GOT3 (cell line): ENCODE measurements around the gene MAPK8.
"Not testable (repeated sequence)": the region's sequence is repeated elsewhere in the genome, so short reads cannot be mapped to it uniquely, and the experiment has no call there.

Experiments
- DNase-seq: peaks from one replicate; lab custom pipeline; 2025; ENCODE audit warnings: mixed read lengths; lab: John Stamatoyannopoulos, UW

MAPK8 gene

GRCh38 chr10:48306265-48306869, at the start of gene MAPK8:
Gene MAPK8 (plus strand): TSS chr10:48306677. CDS start chr10:48401661, 94,984 bp downstream.
- peak; percentile 76 for DNase-seq

- DNase-seq, result no peak
Observed at GRCh38 chr10:48257407-48257961, 49.0 kb upstream of the MAPK8 start.

DNA sequence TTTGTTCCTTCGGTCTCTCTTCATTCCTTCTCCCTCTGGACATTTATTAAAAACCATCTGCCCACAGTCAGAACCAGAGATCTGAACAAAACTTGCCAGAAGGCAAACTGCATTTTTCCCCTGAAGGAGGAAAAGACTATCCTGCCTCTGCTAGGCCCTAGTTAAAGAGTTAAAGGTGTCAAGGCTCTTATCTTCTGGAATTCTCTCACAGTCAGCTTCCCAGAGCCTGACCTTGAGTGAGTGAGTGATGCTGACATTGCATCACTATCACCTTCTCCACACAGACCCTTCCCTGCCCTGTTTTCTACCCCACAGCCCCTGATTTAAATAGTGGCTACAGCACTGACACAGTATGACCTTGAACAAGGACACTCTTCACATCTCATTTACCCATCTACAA, 48.4 kb upstream of the MAPK8 start:
- DNase-seq, result no peak

- no peak for DNase-seq
Observed at GRCh38 chr10:48266528-48266927, 39.9 kb upstream of the MAPK8 start.

GRCh38 chr10:48271047-48271730, 35.3 kb upstream of the MAPK8 start:
- no peak for DNase-seq

GRCh38 chr10:48272682-48273081, 33.8 kb upstream of the MAPK8 start:
- DNase-seq, result no peak

- DNase-seq, result no peak
Observed at GRCh38 chr10:48273741-48274140, 32.7 kb upstream of the MAPK8 start.

- no peak for DNase-seq
Observed at GRCh38 chr10:48274636-48275035, 31.8 kb upstream of the MAPK8 start, which contains the start of gene FRMPD2. Gene FRMPD2 (minus strand): TSS chr10:48274696. CDS start chr10:48274567, 129 bp downstream.

DNA sequence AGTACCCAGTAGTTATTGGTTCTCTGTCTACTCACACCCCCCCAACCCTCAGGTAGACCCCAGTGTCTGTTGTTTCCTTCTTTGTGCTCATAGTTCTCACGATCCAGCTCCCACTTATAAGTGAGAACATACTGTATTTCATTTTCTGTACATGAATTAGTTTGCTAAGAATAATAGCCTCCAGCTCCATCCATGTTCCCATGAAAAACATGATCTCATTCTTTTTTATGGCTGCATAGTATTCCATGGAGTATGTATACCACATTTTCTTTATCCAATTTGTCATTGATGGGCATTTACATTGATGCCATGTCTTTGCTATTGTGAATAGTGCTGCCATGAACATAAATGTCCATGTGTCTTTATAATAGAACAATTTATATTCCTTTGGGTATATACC, 29.4 kb upstream of the MAPK8 start:
- DNase-seq, result no peak

DNA sequence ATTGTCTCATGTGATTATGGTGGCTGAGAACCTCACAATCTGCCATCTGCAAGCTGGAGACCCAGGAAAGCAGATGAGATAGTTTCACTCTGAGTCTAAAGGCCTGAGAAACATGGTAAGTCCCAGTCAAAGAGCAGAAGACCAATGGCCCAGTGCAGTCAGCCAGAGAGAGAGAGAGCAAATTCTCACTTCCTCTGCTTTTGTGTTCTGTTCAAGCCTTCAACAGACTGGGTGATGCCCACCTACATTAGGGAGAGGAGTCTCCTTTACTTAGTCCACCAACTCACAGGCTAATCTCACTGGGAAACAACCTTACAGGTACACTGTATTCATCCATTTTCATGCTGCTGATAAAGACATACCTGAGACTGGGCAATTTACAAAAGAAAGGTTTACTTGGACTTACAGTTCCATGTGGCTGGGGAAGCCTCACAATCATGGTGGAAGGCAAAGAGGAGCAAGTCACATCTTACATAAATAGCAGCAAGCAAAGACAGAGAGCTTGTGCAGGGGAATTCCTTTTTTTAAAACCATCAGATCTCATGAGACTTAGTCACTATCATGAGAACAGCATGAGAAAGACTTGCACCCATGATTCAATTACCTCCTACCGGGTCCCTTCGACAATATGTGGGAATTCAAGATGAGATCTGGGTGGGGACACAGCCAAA, 27.3 kb upstream of the MAPK8 start:
- DNase-seq, result no peak

- DNase-seq, result not testable (repeated sequence)
Observed at GRCh38 chr10:48281697-48282096, 24.8 kb upstream of the MAPK8 start.

DNA sequence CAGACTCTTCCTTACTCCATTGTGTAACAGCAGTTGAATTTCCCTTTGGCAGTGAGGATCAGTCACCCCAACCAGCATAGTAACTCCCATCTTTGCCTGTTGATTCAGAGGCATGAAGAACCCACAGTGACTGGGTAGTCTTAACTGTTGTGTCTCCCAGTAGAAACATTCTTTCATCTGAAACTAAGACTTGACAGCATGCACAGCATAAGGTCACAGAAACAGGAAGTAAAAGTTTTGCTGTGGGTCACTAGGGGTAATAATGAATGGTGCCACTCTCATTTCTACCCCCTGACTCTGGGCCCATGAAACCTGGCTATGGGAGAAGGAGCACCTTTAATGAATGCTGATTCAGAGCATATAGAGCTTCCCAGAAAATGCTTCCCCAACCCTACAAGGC, 23.6 kb upstream of the MAPK8 start:
- no peak for DNase-seq

GRCh38 chr10:48284002-48284546, 22.4 kb upstream of the MAPK8 start:
- DNase-seq, result no peak

GRCh38 chr10:48284811-48285210, 21.7 kb upstream of the MAPK8 start:
- DNase-seq, result no peak

- DNase-seq, result no peak
Observed at GRCh38 chr10:48285710-48286109, 20.8 kb upstream of the MAPK8 start.

GRCh38 chr10:48286356-48286755, 20.1 kb upstream of the MAPK8 start:
- no peak for DNase-seq

GRCh38 chr10:48287417-48288391, 18.8 kb upstream of the MAPK8 start:
- no peak for DNase-seq

GRCh38 chr10:48288661-48289060, 17.8 kb upstream of the MAPK8 start:
- DNase-seq, result no peak

GRCh38 chr10:48289501-48290238, 16.8 kb upstream of the MAPK8 start:
- no peak for DNase-seq

DNA sequence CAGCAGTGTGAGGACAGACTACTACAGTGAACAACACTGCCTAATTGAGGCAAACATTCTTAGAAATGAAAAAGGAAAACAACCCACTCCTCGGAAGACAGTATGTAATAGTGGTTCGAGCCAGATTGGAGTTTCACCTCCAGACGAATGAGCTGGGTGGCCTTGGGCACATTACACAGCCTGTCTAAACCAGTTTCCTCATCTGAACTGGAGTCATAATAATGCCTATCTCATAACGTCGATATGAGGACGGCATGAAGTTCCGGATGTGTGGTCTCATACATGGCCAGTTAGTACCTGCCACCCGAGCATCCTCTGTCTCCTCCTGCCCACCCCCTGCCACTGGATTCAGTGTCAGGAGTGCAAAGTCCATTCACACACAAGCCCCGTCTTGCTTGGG, 16.2 kb upstream of the MAPK8 start:
- no peak for DNase-seq

DNA sequence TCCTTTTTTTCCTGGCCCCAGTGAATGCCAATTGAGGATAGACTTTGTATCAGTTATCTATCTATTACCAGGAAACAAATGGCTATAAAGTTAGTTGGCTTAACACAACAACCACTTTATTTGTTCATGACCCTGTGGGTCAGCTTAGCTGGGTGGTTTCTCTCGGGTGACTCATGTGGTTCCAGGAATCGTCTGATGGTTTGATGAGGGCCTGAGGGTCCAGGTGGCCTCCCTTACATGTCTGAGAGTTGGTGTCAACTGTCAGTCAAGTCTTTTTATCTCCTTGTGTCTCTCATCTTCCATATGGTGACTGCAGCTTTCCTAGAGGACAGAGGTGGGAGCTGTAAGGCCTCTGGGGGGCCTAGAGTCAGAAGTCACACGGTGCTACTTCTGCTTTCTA, 15.3 kb upstream of the MAPK8 start:
- no peak for DNase-seq
